HG03103 (cell line): ENCODE results near the gene PGLYRP4.

Experiments
- ATAC-seq: cut with Tn5 transposase; IDR thresholded peaks from one replicate; pipeline ENCODE4 v1.9.1; 2021; ENCODE audit warnings: low read depth; ENCODE audit not compliant: unreplicated experiment

Gene PGLYRP4

DNA sequence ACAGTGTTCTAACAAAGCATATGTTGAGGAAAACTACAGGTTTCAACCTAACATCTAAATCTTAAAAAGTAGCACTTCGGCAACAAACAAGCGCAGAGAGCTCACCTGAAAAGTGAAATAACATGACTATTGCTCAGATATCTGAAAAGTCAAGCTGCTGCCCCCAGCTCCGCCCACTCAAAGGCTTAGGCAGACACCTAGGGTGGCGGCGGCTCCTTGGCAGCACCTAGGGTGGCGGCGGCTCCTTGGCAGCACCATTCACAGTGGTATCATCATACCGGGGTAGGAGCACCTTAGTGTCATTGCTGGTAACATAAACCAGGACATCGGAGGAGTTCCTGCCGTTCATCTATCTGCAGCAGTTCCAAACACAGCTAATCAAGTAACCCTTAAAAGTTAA, 30.9 kb upstream of the PGLYRP4 start:
- no peak for ATAC-seq

DNA sequence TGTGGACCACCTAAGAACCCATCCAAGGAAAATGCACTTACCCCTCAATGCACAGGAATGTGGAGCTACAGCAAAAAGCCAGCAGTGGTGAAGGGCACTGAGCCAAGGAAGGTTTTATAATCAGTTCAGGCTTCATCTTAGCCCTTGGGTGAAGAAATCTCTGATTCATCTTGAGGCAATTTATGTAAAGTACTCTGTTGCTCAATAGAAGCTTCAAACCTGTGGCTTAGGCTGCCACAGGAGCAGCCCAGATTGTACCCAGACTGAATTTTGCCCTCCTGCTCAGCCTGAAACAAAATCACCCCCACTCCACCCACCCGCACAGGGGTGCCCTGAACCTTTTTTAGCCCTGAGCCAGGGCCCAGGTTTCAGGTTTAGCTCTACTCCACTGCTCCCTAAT, 26.9 kb upstream of the PGLYRP4 start, which contains the start of gene S100A12:
S100A12 (minus strand) TSS at position 111 of the 400 bp plus-strand sequence. CDS start 1,029 bp downstream, outside the sequence.
- no peak for ATAC-seq

DNA sequence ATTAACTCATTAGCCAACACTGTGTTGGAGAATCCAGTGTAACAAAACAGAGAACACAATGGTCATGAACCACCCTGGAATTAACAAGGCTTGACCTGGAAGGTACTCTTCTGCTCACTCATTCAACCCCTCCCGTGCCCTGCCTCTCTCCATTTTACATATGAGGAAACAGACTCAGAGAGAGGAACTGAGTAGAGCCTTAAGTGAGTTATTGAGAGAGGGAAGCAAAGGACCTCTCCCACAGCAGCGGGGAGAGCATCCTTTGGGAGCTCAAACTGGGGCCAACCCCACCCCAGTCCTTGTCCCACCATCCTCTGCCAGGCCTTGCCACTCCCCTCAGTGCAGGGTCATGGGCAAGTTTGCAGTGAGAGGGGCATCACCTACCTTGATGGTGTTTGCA, 25.4 kb upstream of the PGLYRP4 start:
- ATAC-seq, result no peak

DNA sequence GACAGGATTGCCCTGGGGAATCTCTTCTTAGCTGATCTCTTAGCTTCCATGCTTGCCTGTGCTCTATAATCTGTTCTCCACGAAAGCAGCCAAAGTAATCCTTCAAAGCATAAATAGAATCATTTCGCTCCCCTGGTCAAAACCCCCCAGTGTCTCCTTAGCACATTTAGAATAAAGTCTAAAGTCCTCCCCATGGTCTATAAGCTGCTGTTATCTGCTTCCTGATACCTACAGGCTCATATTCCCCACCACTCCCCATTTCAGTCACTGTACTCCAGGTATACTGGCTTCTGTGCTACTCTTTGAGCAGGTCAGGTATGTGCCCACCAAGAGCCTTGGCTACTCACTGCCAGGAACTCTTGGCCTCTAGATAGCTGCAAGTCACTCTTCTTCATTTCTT, 23.9 kb upstream of the PGLYRP4 start:
- no peak for ATAC-seq

DNA sequence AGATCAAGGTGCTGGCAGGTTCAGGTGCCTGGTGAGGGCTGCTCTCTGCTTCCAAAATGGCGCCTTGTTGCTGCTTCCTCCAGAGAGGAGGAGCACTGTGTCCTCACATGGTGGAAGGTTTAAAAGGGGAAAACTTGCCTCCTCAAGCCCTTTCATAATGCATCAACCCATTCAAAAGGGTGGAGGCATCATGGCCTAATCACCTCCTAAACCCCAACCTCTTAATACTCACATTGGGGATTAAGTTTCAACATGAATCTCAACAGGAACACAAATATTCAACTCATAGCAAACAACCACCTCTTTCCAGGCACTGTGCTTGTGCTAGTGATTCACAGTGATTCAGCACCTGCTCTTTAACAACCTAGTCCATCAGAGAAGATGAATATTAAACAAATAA, 22.6 kb upstream of the PGLYRP4 start:
- no peak for ATAC-seq

DNA sequence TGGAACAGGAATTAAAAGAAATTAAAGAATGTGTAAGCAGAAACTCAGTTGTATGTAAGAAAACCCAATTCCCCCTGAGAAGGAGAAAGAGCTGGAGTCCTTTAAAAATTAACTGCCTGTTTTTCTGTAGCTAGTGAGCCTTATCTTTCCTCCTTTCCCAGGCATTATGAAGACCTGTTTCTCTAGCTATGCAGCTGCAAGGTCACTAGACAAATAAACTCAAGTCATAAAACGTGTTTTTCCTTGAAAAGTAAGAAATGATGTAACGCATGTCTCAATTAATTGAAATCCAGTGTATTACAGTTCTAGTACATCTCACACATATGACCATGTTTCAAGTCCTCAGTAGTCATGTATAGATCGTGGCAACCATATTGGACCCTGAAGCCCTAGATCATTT, 21.5 kb upstream of the PGLYRP4 start:
- no peak for ATAC-seq

DNA sequence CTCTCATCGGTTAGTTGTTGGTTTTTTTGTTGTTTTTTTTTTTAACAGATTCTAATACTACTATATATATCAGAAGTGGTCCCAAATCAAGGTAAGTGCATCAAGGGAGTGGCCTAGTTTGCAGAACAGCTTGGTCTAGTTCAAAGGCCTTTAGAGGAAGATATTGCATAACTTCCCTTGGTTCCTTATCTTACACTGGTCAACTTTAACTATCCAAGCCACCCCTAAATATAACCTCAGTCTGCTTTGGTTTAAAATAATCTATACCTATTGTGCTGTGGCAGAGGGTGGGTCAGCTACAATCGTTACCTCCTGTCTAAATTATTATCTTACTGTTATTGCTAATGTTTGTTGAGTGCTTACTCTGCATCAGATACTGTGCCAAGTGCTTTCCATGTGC, 19.9 kb upstream of the PGLYRP4 start:
- no peak for ATAC-seq

DNA sequence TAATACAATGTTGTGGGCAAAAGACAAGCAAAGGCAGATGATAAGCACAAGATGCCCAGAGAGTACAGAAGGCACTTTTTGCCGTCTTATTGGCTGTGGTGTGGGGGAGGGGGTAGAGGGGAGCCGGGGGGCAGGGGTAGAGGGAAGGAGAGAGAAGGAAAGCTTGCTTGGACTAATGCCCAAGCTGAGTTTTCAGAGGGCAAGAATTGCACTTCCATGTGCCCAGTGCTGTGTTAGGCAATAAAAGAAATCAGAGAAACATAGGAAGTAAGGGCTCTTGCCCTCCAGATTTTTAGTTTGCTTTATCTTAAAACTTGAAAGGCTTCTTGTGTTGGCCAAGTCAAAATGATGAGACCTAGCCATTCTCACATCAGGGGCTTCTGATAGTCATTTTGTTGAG, 18.4 kb upstream of the PGLYRP4 start:
- ATAC-seq, result no peak

DNA sequence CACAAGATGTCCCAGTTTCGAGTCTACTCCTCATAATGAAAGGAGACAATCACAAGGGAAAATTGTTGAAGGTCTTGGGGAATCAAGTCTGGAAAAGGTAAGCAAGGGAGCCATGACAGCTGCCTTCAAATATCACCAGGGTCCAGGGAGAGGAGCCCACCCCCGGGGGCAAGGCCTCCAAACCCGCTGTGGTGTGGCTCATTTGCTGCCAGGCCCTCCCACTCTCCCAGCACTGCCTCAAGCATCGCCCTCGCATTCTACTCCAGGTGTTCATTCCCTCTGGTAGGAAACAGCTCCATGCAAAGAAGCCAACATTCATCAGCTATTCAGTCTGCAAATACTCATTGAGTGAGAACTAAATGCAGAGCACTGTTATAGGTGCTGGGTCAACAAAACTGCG, 17.6 kb upstream of the PGLYRP4 start:
- ATAC-seq, result no peak

DNA sequence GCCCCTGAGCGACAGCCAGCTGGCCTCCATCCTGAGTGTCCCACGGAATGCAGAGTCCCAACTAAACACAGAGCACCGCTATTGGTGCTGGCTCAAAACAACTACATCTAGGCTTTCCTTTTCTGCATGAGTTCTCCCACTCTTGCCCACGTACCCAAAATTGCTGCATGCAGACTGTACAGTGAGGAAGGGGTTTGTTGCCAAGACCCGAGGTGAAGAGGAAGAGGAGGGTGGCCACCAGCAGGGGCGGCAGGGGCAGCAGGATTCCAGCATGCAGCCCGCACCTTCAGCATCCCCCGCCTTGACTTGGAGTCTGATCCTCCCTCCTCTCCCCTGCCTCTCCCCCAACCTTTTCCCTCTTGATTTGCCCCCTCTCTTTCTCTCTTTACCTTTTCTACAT, 17.1 kb upstream of the PGLYRP4 start:
- no peak for ATAC-seq

DNA sequence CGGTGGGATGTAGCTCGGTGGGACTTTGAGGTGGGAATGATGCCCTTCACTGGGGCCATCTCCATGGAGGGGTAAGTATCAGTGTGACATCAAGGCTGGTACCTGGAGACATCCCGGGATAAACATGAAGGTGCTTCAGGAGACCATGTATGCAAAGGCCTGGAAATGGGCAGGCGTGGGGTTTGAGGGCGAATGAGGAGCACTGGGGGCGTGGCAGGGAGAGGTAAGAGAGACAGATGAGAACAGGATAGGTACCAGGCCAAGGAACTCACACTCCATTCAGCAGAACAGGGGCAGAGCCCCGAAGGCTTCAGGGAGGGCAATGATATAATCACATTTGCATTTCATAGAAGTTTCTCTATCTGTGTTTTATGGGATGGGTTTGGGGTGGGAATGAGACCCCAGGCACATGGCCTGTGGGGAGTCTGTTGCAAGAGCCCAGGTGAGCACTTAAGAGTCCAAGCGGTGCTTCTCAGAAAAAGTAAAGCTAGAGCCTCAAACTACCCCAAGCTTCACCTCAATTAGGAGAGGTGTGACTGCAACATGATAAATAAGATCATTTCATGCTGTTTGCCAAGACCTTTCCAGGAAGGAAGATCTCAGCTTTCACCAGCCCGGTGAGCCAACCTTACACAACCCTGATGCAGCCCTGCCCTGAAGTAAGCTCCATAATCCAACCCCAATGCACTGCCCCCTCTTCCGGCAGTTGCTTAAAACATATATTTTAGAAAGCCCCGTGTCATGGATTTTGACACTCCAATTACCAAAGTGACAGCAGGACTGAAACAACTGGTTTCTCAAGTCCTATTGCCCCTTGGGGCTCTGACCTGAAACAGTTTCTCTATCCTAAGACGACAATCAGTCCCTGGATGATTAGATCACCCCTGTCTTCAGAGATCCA, 16.4 kb upstream of the PGLYRP4 start:
- ATAC-seq, result no peak

DNA sequence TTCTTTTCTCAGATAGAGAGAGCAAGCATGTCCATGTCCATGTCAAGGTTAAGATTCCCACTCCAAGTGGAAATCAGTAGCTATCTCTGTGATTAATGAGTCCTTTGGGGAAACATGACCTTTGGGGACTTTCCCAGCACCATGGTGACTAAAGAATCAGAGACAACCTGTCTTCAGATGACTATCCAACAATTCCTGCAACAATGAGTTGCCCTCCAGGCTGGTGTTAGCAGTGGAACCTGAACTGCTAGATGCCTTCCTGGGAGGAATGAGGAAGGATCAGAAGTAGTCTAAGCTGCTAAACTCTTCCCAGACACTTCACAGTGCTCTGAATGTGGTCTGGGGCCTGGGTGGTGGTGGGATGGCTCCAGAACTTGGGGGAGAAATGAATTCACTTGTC, 15.5 kb upstream of the PGLYRP4 start:
- ATAC-seq, result no peak

DNA sequence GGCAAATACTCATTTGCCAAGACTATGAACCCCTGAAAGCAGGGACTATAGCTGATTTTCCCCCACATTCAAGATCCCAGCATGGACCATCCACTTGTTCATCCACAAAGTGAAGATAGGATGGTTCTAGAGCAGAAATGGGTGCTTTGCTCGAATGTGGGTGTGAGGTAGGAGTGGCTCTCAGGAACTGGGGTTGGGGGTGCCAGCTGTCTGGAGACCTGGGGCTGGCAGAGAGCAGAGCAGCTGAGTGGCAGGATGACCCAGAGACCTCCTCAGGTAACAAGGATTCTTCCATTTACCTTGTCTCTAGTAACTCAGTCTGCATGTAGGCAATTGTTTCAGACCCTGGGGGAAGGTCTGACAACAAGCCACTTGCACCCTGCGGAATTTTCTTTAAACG, 15.0 kb upstream of the PGLYRP4 start:
- no peak for ATAC-seq

DNA sequence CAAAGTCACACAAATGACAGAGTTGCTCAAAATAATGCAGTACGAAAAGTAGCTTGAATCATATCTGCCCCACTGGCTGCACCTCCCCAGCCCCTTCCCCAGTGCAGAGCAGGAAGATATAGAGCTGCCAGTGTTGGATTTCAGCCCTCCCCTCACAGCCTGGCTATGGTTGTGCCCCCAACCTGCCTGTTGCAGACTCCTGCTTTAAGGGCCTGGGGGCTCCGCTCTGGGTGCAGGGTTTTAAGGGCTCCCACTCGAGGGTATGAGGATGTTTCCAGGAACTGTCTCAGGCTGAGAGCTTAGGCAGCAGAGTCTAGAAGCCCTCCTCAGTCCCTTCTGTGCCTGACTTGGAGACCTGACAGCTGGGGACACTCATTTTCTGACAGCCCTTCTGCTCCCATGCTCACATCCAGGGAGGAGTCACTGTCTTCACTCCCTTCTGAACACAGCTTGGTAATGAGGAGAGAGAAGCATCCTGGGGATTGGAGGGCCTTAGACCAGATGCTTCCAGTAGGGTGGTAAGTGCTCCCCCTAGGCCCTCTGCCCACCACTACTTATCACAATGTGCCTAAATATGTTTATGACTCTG, 13.6 kb upstream of the PGLYRP4 start:
- ATAC-seq, result no peak

DNA sequence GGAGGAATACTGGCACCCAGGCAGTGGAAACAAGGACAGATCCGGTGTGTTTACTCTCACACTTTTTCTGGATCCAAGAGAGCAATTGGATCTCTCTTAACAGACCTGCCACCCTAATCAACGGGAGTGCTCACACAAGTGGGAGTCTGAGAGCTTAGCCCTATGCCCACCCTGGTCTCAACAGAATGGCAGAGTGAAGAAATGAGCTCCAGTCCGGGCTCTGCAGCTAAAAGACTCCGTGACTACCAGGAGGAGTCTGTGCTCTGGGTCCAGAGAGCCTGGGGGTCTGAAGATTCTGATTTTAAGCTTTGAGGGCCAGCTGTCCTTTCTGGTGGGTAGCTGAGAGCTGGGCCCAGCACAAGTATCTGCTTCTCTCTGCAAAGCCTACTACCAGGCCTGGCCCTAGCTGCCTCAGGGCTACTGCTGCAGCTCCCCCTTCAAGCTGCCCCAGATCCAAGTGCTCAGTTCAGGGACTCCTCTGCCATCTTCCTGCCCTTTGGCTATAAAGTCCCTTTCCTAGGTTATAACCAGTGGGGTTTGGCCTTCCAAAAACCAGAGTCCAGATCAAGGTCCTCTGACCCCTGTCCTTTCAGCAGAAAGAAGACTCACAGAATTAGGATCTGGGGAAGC, 13.0 kb upstream of the PGLYRP4 start:
- no peak for ATAC-seq

DNA sequence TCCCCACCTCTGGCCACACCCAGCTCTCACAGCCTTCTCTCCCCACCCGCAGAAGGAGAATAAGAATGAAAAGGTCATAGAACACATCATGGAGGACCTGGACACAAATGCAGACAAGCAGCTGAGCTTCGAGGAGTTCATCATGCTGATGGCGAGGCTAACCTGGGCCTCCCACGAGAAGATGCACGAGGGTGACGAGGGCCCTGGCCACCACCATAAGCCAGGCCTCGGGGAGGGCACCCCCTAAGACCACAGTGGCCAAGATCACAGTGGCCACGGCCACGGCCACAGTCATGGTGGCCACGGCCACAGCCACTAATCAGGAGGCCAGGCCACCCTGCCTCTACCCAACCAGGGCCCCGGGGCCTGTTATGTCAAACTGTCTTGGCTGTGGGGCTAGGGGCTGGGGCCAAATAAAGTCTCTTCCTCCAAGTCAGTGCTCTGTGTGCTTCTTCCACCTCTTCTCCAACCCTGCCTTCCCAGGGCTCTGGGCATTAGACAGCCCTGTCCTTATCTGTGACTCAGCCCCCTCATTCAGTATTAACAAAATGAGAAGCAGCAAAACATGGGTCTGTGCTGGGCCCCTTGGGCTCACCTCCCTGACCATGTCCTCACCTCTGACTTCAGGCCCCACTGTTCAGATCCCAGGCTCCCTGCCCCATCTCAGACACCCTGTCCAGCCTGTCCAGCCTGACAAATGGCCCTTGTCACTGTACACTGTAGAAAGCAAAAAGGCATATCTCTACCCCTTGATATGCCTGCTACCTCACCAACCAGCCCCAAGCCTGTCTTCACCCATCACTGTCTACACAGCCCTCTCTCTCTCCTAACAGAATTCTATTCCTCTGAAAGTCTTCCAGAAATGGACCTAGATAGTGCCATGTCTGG, 12.2 kb upstream of the PGLYRP4 start:
- no peak for ATAC-seq

DNA sequence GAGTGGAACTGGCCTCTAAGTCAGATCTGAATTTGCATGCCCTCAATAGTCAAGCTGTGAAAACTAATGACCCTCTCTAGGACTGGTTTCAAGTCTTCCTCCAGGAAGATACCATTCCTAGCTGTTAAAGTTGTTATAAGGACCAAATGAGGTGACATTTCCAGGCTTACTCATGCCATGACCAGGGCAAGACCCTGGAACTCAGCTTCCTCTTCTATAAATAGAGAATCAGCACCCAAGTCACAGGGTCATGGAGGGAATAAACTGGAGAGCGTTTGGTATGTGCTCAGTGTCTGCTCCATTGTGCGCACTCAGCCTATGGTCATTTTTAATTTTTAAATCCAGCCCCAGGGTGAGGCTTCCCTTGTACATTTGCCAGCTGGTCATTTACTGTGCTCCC, 11.5 kb upstream of the PGLYRP4 start:
- no peak for ATAC-seq

DNA sequence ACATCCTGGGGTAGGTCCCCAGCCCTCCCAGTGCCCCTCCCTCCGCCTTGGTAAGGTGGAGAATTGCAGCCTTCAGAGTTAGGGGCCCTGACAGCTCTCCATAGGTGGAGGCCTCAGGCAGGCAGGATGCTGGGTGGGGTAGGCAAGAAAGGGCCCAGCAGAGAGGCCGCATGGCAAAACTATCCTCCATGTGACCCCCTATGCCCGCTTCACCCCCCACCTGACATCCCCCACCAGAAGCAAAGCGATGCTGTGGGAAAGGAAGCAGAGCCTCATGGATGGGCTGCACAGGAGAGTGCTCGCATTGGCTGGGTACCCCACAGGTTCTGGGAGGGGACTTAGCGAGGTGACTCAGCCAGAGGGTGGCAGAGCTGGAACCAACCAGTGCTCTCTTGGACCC, 10.6 kb upstream of the PGLYRP4 start:
- no peak for ATAC-seq

DNA sequence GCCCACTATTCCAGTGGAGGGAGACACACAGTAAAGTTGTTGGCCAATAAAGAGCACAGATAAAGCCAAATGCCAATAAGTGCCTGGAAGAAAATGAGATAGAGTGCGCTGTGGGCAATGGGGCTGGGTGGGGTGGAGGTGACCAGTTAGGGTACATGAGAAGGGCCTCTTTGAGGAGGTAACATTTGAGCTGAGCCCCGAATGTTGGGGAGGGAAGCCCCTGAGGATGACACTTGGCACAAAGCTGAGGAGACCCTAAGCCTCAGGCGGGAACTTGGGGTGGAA, 10.0 kb upstream of the PGLYRP4 start:
- ATAC-seq, result no peak

DNA sequence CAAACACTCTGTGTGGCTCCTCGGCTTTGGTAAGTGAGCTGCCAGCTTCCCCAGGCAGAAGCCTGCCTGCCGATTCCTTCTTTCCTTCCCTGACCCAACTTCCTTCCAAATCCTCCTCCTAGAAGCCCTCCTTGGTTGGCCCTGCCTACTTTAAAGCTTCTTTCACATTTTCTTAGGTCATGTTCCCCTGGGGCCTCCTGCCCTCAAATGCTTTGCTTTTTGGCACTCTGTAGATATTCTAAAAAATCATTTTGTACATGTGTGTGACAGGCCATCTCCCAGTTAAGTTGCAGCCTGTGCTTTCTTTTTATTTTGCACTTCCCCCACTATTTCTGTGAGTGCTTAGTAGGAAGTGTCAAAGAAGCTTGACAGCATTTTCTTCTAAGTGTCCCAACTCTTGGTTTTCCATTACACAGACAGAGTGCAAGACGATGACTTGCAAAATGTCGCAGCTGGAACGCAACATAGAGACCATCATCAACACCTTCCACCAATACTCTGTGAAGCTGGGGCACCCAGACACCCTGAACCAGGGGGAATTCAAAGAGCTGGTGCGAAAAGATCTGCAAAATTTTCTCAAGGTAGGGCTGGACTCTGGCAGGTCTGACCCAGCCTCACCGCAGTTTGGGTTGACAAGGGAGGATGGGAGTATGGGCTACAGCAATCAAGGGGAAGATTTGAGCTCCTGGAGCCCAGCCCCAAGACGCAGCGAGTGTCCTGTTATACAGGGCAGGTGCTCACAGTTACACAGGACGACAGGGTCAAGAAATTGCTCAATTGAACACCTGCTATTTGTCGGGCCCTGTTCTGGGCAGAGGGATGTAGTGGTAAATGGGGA, 9.4 kb upstream of the PGLYRP4 start, which contains the start of gene S100A9:
S100A9 (plus strand) TSS at position 2 of the 838 bp plus-strand sequence; CDS start at position 432, 430 bp downstream.
- ATAC-seq, result no peak
